SKM-1 treated with dmso at 0.1 percent for 144 hours (cell line): ENCODE results near the gene VPS26A.

Experiments
- DNase-seq: peaks from one replicate; lab custom pipeline; 2025; ENCODE audit not compliant: unreplicated experiment; lab: John Stamatoyannopoulos, UW

VPS26A gene

DNA sequence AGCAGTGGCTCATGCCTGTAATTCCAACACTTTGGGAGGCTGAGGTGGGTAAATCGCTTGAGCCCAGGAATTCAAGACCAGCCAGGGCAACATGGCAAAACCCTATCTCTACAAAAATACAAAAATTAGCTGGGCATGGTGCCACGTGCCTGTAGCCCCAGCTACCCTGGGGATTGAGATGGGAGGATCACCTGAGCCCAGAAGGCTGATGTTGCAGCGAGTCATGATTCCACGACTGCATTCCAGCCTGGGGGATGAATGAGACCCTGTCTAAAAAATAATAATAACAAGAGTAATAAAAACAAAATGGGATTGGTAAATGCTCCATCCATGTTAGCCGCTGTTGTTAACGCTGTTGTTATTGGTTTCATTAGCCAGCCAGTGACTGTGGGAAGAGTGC is 94.9 kb downstream of the VPS26A start:
- no peak for DNase-seq

DNA sequence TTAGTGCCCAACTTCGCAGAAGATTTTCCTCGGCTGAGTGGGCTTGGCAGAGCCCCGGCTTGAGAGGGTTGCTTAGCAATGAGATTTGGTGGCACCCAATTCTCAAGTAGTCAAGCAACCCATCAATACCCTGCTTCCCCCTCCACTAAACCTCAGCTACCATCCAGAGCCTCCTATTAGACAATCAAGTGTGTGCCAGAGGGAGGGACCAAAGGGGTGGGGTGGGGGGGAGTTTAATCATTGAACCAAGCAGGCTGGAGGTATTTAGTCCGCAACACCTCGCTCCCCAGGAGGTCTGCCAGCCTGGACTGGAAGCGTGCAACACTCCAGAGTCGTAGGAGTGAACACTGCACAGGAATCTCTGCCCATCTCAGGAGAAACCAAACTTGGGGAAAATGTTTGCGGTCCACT is 96.1 kb downstream of the VPS26A start, which contains the start of gene HKDC1:
HKDC1 (plus strand) TSS at position 292 of the 411 bp plus-strand sequence; CDS start at position 396, 104 bp downstream.
- no peak for DNase-seq

- DNase-seq: no peak
Observed at GRCh38 chr10:69220507-69220906, 96.5 kb downstream of the VPS26A start.
